Osteocyte (in vitro differentiated cells): ENCODE measurements around the gene TIMM44. TPM values are rescaled to one million over a fixed set of nuclear protein-coding genes. Genes with fewer than 3 reads are reported as not detected.

Experiments
- DNase-seq: peaks from one replicate; pipeline ENCODE4 v3.0.0; 2021; ENCODE audit warnings: mixed read lengths; ENCODE audit not compliant: unreplicated experiment; ENCODE audit errors: extremely low spot score
- H3K27ac Mint-ChIP-seq: one replicate; pipeline ENCODE4 v1.8.0; 2021; ENCODE audit warnings: mild to moderate bottlenecking, mixed read lengths; ENCODE audit not compliant: unreplicated experiment
- H3K27me3 Mint-ChIP-seq: one replicate; pipeline ENCODE4 v1.8.0; 2021; ENCODE audit warnings: mixed read lengths; ENCODE audit not compliant: unreplicated experiment
- H3K36me3 Mint-ChIP-seq: one replicate; pipeline ENCODE4 v1.8.0; 2021; ENCODE audit warnings: mixed read lengths; ENCODE audit not compliant: unreplicated experiment
- H3K4me1 Mint-ChIP-seq: one replicate; pipeline ENCODE4 v1.8.0; 2021; ENCODE audit warnings: mixed read lengths; ENCODE audit not compliant: unreplicated experiment
- H3K4me3 Mint-ChIP-seq: one replicate; pipeline ENCODE4 v1.8.0; 2021; ENCODE audit warnings: mild to moderate bottlenecking, moderate library complexity, mixed read lengths; ENCODE audit not compliant: unreplicated experiment
- H3K9me3 Mint-ChIP-seq: one replicate; pipeline ENCODE4 v1.8.0; 2021; ENCODE audit warnings: mixed read lengths; ENCODE audit not compliant: unreplicated experiment
- total RNA-seq: library from RNA; stranded (reverse); gene quantifications from 2 replicates; pipeline ENCODE4 v1.2.1, GENCODE V29; 2021
- TF ChIP-seq, protein P1 (sequence below): fragments of 200-600 bp; sonication (generic); IDR thresholded peaks from 2 replicates; pipeline ENCODE4 v1.5.0; 2021; ENCODE audit warnings: antibody characterized with exemption, mild to moderate bottlenecking, moderate library complexity

The TIMM44 gene
- total RNA-seq, 1 donor from 2014 or later = 73.4 TPM

DNA sequence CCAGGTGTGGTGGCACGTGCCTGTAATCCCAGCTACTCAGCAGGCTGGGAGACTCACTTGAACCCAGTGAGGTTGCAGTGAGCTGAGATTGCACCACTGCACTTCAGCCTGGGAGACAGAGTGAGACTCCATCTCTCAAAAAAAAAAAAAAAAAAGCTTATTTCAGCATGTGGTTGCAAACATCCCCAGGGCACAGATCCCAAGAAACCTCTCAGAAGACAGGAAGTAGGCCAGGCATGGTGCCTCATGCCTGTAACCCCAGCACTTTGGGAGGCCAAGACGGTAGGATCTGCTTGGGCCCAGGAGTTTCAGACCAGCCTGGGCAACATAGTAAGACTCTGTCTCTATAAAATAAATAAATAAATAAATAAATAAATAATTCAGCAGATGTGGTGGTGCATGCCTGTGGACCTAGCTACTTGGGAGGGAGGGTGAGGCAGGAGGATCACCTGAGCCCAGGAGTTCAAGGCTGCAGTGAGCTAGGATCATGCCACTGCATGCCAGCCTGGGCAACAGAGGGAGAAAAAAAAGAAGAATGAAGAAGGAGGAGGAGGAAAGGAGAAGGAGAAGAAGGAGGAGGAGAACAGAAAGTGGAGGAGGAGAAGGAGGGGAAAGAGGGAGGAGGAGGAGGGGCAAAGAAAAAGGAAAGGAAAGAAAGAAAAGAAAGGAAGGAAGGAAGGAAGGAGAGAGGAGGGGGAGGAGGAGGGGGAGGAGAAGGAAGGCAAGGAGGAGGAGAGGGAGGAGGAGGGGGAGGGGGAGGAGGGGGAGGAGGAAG lies 59.5 kb downstream of the TIMM44 start:
- Mint-ChIP-seq H3K4me3 (no peak overlapping the region), H3K9me3 (no peaks in the 10 kb centered on the region), H3K4me1 (peaks cover 8% of the 10 kb centered on the region), H3K36me3 (no peaks in the 10 kb centered on the region), H3K27me3 (no peaks in the 10 kb centered on the region), H3K27ac (no peak overlapping the region)
- no peak for DNase-seq
- TF ChIP-seq, protein P1, sequence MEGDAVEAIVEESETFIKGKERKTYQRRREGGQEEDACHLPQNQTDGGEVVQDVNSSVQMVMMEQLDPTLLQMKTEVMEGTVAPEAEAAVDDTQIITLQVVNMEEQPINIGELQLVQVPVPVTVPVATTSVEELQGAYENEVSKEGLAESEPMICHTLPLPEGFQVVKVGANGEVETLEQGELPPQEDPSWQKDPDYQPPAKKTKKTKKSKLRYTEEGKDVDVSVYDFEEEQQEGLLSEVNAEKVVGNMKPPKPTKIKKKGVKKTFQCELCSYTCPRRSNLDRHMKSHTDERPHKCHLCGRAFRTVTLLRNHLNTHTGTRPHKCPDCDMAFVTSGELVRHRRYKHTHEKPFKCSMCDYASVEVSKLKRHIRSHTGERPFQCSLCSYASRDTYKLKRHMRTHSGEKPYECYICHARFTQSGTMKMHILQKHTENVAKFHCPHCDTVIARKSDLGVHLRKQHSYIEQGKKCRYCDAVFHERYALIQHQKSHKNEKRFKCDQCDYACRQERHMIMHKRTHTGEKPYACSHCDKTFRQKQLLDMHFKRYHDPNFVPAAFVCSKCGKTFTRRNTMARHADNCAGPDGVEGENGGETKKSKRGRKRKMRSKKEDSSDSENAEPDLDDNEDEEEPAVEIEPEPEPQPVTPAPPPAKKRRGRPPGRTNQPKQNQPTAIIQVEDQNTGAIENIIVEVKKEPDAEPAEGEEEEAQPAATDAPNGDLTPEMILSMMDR = no peak

DNA sequence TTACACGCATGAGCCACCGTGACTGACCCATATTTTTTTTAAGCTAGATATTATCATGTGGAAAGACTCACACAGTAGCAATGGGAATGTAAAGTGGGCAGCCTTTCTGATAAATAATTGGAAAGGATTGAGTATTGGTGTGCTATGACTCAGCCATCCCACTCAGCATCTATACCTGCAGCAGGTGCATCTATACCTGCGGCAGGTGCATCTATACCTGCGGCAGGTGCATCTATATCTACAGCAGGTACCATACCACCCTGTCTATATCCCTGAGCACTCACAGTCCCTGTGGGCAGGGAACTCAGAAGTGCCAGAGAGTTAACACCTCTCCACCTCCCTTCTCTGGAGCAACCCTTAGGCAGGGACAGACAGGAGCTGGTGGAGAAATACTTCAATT lies 60.4 kb downstream of the TIMM44 start:
- no peaks in the 10 kb centered on the region for H3K36me3 Mint-ChIP-seq
- DNase-seq = no peak
- peaks cover 5% of the 10 kb centered on the region for H3K4me1 Mint-ChIP-seq
- no peaks in the 10 kb centered on the region for H3K9me3 Mint-ChIP-seq
- H3K4me3 Mint-ChIP-seq = no peak overlapping the region
- no peak overlapping the region for H3K27ac Mint-ChIP-seq
- H3K27me3 Mint-ChIP-seq = no peaks in the 10 kb centered on the region
- TF ChIP-seq, protein P1 = no peak

DNA sequence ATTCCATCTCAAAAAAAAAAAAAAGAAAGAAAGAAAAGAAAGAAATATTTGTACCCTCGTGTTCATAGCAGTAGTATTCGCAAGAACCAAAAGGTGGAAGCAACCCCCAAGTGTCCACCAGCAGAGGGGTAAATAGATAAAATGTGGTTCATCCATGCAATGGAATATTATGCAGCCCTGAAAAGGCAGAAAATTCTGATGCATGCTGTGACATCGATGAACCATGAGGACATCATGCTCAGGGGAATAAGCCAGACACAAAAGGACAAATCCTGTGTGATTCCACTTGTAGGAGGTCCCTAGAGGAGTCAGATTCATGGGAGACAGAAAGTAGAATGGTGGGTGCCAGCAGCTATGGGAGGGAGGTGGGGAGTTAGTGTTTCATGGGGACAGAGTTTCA lies 61.6 kb downstream of the TIMM44 start:
- TF ChIP-seq, protein P1 = no peak
- no peak for DNase-seq
- no peak overlapping the region for H3K27ac Mint-ChIP-seq
- no peak overlapping the region for H3K4me3 Mint-ChIP-seq
- no peaks in the 10 kb centered on the region for H3K9me3 Mint-ChIP-seq
- H3K27me3 Mint-ChIP-seq = no peaks in the 10 kb centered on the region
- H3K36me3 Mint-ChIP-seq = no peaks in the 10 kb centered on the region
- peaks cover 7% of the 10 kb centered on the region for H3K4me1 Mint-ChIP-seq

DNA sequence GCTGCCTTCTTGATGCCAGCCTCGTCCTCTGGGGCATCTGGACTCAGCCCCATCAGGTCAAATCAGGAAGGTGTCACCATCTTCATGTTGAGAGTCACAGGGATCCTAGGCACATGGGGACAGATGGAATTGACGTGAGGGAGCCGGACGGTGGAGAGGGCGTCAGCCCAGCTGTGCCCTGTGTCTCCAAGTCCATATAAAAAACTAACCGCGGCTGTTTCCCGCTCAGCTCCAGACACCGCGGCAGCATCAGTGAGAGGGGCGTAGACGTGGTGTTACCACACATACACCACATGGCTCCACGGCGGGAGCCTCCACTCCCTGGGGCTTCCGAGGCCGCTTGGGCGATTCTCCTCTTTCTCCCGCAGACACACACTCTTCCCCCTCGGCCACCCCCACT lies 63.6 kb downstream of the TIMM44 start:
- no peaks in the 10 kb centered on the region for H3K9me3 Mint-ChIP-seq
- TF ChIP-seq, protein P1 = no peak
- no peak overlapping the region for H3K4me3 Mint-ChIP-seq

DNA sequence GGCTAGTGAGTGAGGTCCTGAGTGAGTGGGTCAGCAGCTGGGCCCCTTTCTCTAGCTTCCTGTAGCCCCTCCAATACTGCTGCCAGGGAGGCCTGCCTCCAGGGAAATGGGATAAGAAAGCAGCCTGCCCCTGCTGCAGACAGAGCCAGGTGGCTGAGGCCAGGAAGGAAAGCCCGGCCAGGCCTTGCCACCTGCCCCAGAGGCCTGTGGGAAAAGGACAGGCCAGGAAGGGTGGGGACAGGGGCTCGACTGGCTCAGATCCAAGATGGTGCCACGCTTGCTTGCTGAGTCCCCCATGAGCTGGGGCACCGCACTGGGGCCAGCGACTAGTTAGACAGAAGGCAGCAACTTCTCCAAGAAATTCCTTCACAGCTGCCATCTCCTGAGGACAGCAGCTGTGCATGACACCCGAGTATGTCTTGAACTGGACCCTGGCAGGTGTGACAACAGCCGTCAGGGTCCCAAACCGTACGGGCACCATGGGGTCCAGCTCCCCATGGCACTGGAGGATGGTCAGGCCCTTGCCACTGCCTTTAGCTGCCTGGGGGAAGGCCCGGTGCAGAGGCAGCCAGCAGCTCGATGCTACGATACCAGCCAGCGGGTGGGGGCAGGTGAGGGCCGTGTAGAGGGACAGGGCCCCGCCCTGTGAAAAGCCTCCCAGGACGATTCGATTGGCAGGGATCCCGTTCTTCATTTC lies 64.2 kb downstream of the TIMM44 start:
- H3K36me3 Mint-ChIP-seq = no peaks in the 10 kb centered on the region
- H3K4me3 Mint-ChIP-seq = no peak overlapping the region
- H3K4me1 Mint-ChIP-seq = peaks cover 9% of the 10 kb centered on the region
- TF ChIP-seq, protein P1 = no peak
- H3K9me3 Mint-ChIP-seq = no peaks in the 10 kb centered on the region
- H3K27ac Mint-ChIP-seq = no peak overlapping the region
- H3K27me3 Mint-ChIP-seq = peaks cover 15% of the 10 kb centered on the region
- DNase-seq = no peak

More for the DNA sequence above, 63.6 kb downstream of the TIMM44 start:
- no peaks in the 10 kb centered on the region for H3K36me3 Mint-ChIP-seq
- H3K4me1 Mint-ChIP-seq = peaks cover 7% of the 10 kb centered on the region
- no peak overlapping the region for H3K27ac Mint-ChIP-seq
- DNase-seq = no peak
- H3K27me3 Mint-ChIP-seq = peaks cover 12% of the 10 kb centered on the region
